CD8-positive, alpha-beta memory T cell (primary cell): ENCODE data around the gene GSE1. TPM values are rescaled to one million over a fixed set of nuclear protein-coding genes. Genes with fewer than 3 reads are reported as not detected.

Experiments
- CTCF ChIA-PET: fragments of 350-600 bp; sonication (Branson Sonifier 250); formaldehyde crosslinking; loops from one replicate; lab custom pipeline; 2021; ENCODE audit warnings: antibody characterized with exemption; lab: Charles Lee
- POLR2A ChIA-PET: fragments of 350-600 bp; sonication (Branson Sonifier 250); formaldehyde crosslinking; loops from one replicate; lab custom pipeline; 2021; ENCODE audit warnings: antibody characterized with exemption; lab: Charles Lee
- DNase-seq, 5 donors: peaks; one replicate each; pipeline versions ENCODE4 v3.0.0 to v3.0.0-alpha.2; 2020 to 2022; ENCODE audit warnings: mixed read lengths in 1 of 5
- H3K27ac ChIP-seq: one replicate; pipeline ENCODE4 v1.7.0; 2013; ENCODE audit warnings: low read depth, mild to moderate bottlenecking, low read length, moderate library complexity
- H3K27me3 ChIP-seq: 2 replicates; pipeline ENCODE4 v1.7.0; 2013; ENCODE audit warnings: low read length, mild to moderate bottlenecking; ENCODE audit not compliant: insufficient read depth, poor library complexity, severe bottlenecking
- H3K36me3 ChIP-seq: 2 replicates; pipeline ENCODE4 v1.7.0; 2013; ENCODE audit warnings: mild to moderate bottlenecking, low read length, moderate library complexity; ENCODE audit not compliant: insufficient read depth
- H3K4me1 ChIP-seq: 2 replicates; pipeline ENCODE4 v1.7.0; 2013; ENCODE audit warnings: mild to moderate bottlenecking, low read length, moderate library complexity; ENCODE audit not compliant: insufficient read depth
- H3K4me3 ChIP-seq: 2 replicates; pipeline ENCODE4 v1.7.0; 2013; ENCODE audit warnings: mild to moderate bottlenecking, low read length
- H3K9me3 ChIP-seq: 2 replicates; pipeline ENCODE4 v1.7.0; 2013; ENCODE audit warnings: mild to moderate bottlenecking, low read length
- H3K27ac Mint-ChIP-seq, 8 donors: one replicate each; pipeline ENCODE4 v1.8.0; 2020 to 2021; ENCODE audit warnings: mixed read lengths in 8 of 8, mild to moderate bottlenecking in 6 of 8, inconsistent platforms in 3 of 8, moderate library complexity in 3 of 8
- H3K27me3 Mint-ChIP-seq, 2 donors: one replicate each; pipeline ENCODE4 v1.8.0; 2020 to 2021; ENCODE audit warnings: mixed read lengths in 2 of 2, mild to moderate bottlenecking in 1 of 2, moderate library complexity in 1 of 2
- H3K36me3 Mint-ChIP-seq, 3 donors: one replicate each; pipeline ENCODE4 v1.8.0; 2020 to 2021; ENCODE audit warnings: mixed read lengths in 3 of 3, inconsistent platforms in 1 of 3, mild to moderate bottlenecking in 1 of 3
- H3K4me1 Mint-ChIP-seq, 3 donors: one replicate each; pipeline ENCODE4 v1.8.0; 2020 to 2021; ENCODE audit warnings: mixed read lengths in 3 of 3, inconsistent platforms in 1 of 3, mild to moderate bottlenecking in 1 of 3
- H3K4me3 Mint-ChIP-seq, 7 donors: one replicate each; pipeline ENCODE4 v1.8.0; 2020 to 2021; ENCODE audit warnings: mixed read lengths in 7 of 7, mild to moderate bottlenecking in 6 of 7, moderate library complexity in 4 of 7, inconsistent platforms in 2 of 7
- H3K9me3 Mint-ChIP-seq, 5 donors: one replicate each; pipeline ENCODE4 v1.8.0; 2020 to 2022; ENCODE audit warnings: mixed read lengths in 5 of 5, mild to moderate bottlenecking in 3 of 5, moderate library complexity in 2 of 5, inconsistent platforms in 1 of 5
- polyA plus RNA-seq: library from polyadenylated mRNA; unstranded; fragments of 300-500 nt; fragmentation: Illumina TruSeq; gene quantifications from one replicate; pipeline ENCODE4 v1.2.3, GENCODE V29; 2021
- total RNA-seq, 2 experiments: library from RNA; stranded (reverse); gene quantifications; one replicate each; pipeline ENCODE4 v1.2.3, GENCODE V29; 2021

GSE1 gene
- total and polyA plus RNA-seq, 3 experiments from 2014 or later = 5.5 to 28.5 (median 27.8) TPM

- no peak for DNase-seq
- Mint-ChIP-seq H3K9me3 (peaks cover 0 to 3% (median 3%) of the 10 kb centered on the region in 5 donors), H3K4me3 (no peak overlapping the region), H3K27me3 (peaks cover 0 to 5% of the 10 kb centered on the region in 2 donors), H3K36me3 (peaks cover 2 to 14% (median 4%) of the 10 kb centered on the region in 3 donors), H3K27ac (no peak overlapping the region), H3K4me1 (peaks cover 0 to under 1% (median 0%) of the 10 kb centered on the region in 3 donors)
- H3K27ac ChIP-seq = no peak overlapping the region
- no peaks in the 10 kb centered on the region for H3K9me3 ChIP-seq
- H3K4me1 ChIP-seq = no peaks in the 10 kb centered on the region
- ChIA-PET POLR2A (no interaction called here), CTCF (no interaction called here)
- H3K4me3 ChIP-seq = no peak overlapping the region
- H3K27me3 ChIP-seq = no peaks in the 10 kb centered on the region
- H3K36me3 ChIP-seq = no peaks in the 10 kb centered on the region
These were observed 96.9 kb downstream of the GSE1 start for GRCh38 chr16:85709766-85710585.

DNA sequence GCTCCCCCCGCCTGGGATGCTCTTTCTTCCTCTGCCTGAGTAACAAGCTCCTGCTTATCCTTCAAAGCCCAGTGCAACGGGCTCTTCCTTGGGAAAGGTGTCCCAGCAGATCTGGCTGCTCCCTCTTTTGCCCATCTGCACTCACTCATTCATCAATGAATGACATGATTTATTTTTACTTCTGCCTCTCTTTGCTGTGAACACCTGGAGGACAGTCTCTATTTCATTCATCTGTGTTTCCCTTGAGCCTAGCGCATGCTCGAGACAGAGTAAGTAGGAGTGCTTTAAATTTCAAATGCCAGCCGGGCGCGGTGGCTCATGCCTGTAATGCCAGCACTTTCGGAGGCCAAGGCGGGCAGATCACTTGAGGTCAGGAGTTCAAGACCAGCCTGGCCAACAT, 97.6 kb downstream of the GSE1 start:
- H3K4me1 ChIP-seq = peaks cover 3% of the 10 kb centered on the region

DNA sequence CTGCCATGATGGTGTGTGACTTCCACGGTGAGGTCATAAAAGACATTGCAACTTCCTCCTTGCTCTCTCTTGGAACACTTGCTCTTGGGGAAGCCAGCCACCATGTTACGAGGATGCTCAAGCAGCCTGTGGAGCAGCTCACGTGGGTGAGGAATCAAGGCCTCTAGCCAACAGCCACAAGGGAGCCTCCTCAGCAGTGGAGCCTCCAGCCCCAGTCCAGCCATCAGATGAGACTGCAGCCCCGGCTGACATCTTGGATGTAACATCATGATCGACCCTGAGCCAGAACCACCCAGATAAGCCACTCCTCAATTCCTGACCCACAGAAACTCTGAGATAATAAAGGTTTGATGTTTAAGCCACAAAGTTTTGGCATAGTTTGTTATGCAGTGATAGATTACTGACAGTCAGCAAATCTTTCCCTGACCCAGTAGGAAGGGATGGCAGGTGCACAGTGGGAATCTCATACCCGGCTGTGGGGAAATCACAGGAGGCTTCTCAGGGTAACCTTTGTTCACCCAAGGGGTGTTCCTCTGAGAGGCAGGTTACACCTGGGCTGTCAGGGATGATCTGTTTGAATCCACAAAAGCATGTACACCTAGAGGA, 99.0 kb downstream of the GSE1 start:
- H3K27me3 ChIP-seq = no peaks in the 10 kb centered on the region
- H3K27ac ChIP-seq = no peak overlapping the region
- H3K27me3 Mint-ChIP-seq = peaks cover 5% of the 10 kb centered on the region in 2 donors
- peaks cover 4 to 10% (median 4%) of the 10 kb centered on the region in 3 donors for H3K4me1 Mint-ChIP-seq
- CTCF ChIA-PET = no interaction called here
- no peak overlapping the region for H3K4me3 ChIP-seq
- H3K36me3 Mint-ChIP-seq = peaks cover 2 to 12% (median 4%) of the 10 kb centered on the region in 3 donors
- H3K9me3 ChIP-seq = no peaks in the 10 kb centered on the region
- peak overlapping the region in 1 of 8 donors; percentile 33 for H3K27ac Mint-ChIP-seq
- DNase-seq = no peak
- H3K9me3 Mint-ChIP-seq = peaks cover 0 to 3% (median 3%) of the 10 kb centered on the region in 5 donors
- POLR2A ChIA-PET = no interaction called here
- H3K4me3 Mint-ChIP-seq = no peak overlapping the region
- no peaks in the 10 kb centered on the region for H3K36me3 ChIP-seq
- H3K4me1 ChIP-seq = peaks cover 7% of the 10 kb centered on the region

More for the DNA sequence above, 97.6 kb downstream of the GSE1 start:
- H3K4me1 Mint-ChIP-seq = peaks cover 4 to 8% (median 4%) of the 10 kb centered on the region in 3 donors
- Histone ChIP-seq H3K27ac (no peak overlapping the region), H3K27me3 (no peaks in the 10 kb centered on the region), H3K4me3 (no peak overlapping the region), H3K9me3 (no peaks in the 10 kb centered on the region), H3K36me3 (no peaks in the 10 kb centered on the region)
- DNase-seq = no peak
- POLR2A ChIA-PET = no interaction called here
- peaks cover 2 to 14% (median 4%) of the 10 kb centered on the region in 3 donors for H3K36me3 Mint-ChIP-seq
- peaks cover 5 to 6% of the 10 kb centered on the region in 2 donors for H3K27me3 Mint-ChIP-seq
- CTCF ChIA-PET = no interaction called here
- peak overlapping the region in 1 of 8 donors; percentile 70 for H3K27ac Mint-ChIP-seq
- H3K9me3 Mint-ChIP-seq = peaks cover 0 to 3% (median 3%) of the 10 kb centered on the region in 5 donors
- no peak overlapping the region for H3K4me3 Mint-ChIP-seq

DNA sequence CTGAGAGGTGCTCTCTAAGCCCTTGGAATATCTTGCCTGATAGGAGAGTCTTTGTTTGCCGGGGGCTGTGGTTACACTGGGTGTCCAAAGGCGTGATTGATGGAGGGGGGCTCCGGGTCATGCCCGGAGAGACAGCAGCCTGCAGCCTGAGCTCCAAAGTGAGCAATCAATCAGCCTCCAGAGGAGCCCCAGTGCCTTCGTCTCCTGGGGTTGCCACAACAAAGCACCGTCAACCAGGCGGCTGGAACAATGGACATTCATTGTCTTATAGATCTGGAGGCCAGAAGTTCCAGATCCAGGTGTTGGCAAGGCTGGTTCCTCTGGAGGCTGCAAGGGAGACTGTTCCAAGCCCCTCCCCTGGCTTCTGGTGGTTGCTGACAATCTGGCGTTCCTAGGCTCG, 99.7 kb downstream of the GSE1 start:
- DNase-seq = no peak
- CTCF ChIA-PET = no interaction called here
- peaks cover 5 to 6% of the 10 kb centered on the region in 2 donors for H3K27me3 Mint-ChIP-seq
- H3K9me3 Mint-ChIP-seq = peaks cover 0 to 3% (median 3%) of the 10 kb centered on the region in 5 donors
- no peak overlapping the region for H3K27ac ChIP-seq
- peaks cover 7% of the 10 kb centered on the region for H3K4me1 ChIP-seq
- H3K36me3 ChIP-seq = no peaks in the 10 kb centered on the region
- POLR2A ChIA-PET = no interaction called here
- H3K9me3 ChIP-seq = no peaks in the 10 kb centered on the region
- peak overlapping the region in 1 of 8 donors; percentile 24 for H3K27ac Mint-ChIP-seq
- no peak overlapping the region for H3K4me3 ChIP-seq
- H3K36me3 Mint-ChIP-seq = peaks cover 2 to 12% (median 4%) of the 10 kb centered on the region in 3 donors
- peaks cover 4 to 12% (median 6%) of the 10 kb centered on the region in 3 donors for H3K4me1 Mint-ChIP-seq
- H3K27me3 ChIP-seq = no peaks in the 10 kb centered on the region
- no peak overlapping the region for H3K4me3 Mint-ChIP-seq

DNA sequence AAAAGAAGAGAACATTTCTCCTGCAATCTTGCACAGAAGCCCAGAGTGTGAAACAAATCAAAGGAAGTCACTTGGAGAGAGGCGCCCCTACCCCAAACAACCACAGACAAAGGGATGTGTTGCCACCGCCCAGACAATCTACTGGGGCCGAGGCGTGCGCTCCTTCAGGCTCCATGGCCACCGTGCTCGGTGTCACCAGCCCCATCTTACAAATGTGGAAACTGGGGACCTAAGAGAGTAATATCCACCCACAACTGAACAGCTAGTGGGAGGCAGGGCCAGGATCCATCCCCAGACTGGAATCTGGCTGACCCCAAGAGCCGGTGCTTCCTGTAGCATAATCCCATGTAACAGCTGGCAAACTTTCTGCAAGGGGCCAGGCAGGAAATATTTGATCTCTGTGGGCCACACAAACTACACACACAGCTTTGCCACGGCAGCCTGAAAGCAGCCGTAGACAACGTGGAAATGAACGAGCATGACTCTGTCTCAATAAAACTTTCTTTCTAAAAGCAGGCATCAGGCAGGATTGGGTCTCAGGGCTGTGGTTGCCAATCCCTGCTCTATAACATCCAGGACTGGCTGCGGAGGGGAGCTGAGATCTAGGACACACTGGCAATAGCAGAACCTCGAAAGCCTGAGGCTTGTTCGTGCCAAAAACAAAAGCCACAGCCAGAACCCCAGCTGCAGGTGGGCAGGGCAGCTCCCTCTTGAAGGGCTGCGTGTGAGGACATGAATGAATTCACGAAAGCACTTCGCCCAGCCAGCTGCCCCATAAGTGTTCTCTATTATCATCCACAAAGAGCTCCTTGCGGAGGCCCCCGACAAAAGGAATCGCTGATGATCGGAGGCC, 102.3 kb downstream of the GSE1 start:
- Mint-ChIP-seq H3K36me3 (peaks cover 2 to 12% (median 4%) of the 10 kb centered on the region in 3 donors), H3K9me3 (peaks cover 0 to 3% (median 3%) of the 10 kb centered on the region in 5 donors), H3K27me3 (peaks cover 5 to 9% of the 10 kb centered on the region in 2 donors), H3K4me1 (peaks cover 4 to 15% (median 10%) of the 10 kb centered on the region in 3 donors), H3K4me3 (peak overlapping the region in 1 of 7 donors; percentile 35), H3K27ac (peak overlapping the region in 2 of 8 donors; percentile 27 to 52)
- no peak for DNase-seq
- H3K4me3 ChIP-seq = no peak overlapping the region
- no peaks in the 10 kb centered on the region for H3K27me3 ChIP-seq
- H3K9me3 ChIP-seq = no peaks in the 10 kb centered on the region
- no peak overlapping the region for H3K27ac ChIP-seq
- no peaks in the 10 kb centered on the region for H3K36me3 ChIP-seq
- POLR2A ChIA-PET = no interaction called here
- H3K4me1 ChIP-seq = peaks cover 7% of the 10 kb centered on the region
- CTCF ChIA-PET = interaction anchor here (0.8 to 1.3 kb wide), 3 partner anchors 9 to 294 kb away, joined by 3 to 5 read pairs (median 4); no protein-coding TSS in a partner anchor

DNA sequence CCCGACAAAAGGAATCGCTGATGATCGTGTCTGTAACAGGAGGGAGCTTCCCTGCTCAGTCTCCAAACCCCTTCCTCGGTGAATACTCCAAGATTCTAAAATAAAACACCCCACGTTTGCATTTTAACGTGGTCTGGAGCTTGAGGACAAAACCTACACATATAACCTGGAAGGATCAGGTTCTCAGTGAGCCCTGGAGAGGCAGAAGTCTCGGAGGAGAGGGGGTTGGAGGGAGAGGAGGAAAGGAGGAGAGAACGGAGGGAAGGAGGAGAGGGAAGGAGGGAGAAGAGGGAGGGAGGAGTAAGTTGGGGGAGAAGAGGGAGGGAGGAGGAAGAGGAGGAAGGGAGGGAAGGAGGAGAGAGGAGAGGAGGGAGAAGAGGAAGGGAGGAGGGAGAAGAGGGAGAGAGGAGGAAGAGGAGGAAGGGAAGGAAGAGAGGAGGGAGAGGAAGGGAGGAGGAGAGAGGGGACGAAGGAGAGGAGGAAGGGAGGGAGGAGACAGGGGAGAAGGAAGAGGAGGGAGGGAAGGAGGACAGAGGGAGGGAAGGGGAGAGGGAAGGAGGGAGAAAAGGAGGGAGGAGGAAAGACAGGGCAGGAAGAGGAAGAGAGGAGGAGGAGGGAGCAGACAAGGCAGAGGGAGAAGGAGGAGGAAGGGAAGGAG, 103.0 kb downstream of the GSE1 start:
- DNase-seq = no peak
- Mint-ChIP-seq H3K4me1 (peaks cover 4 to 15% (median 10%) of the 10 kb centered on the region in 3 donors), H3K27me3 (peaks cover 5 to 9% of the 10 kb centered on the region in 2 donors), H3K27ac (peak overlapping the region in 1 of 8 donors; percentile 92), H3K36me3 (peaks cover 2 to 8% (median 4%) of the 10 kb centered on the region in 3 donors), H3K9me3 (peaks cover 0 to 3% (median 3%) of the 10 kb centered on the region in 5 donors), H3K4me3 (no peak overlapping the region)
- Histone ChIP-seq H3K27ac (no peak overlapping the region), H3K9me3 (no peaks in the 10 kb centered on the region), H3K36me3 (no peaks in the 10 kb centered on the region), H3K4me1 (peaks cover 7% of the 10 kb centered on the region), H3K4me3 (no peak overlapping the region), H3K27me3 (no peaks in the 10 kb centered on the region)
- POLR2A ChIA-PET = no interaction called here
- CTCF ChIA-PET = interaction anchor here (1.1 to 1.9 kb wide), 5 partner anchors 7 to 300 kb away, joined by 4 to 6 read pairs (median 5); no protein-coding TSS in a partner anchor

DNA sequence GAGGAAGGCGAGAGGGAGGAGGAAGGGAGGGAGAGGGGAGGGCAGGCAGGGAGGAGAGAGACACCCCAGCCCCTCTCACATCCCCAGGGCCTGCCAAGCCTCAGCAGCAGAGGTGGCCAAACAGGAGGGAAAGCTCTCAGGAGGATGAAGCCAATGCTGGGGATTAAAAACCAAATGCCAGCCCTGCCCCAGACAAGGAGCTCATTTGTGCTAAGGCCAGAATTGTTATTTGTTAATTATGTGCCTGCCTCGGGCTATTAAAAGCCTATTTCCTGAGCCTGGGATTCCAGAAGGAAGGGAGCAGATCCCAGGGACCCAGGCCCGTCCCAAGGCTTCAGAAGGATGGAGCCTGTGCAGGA, 103.5 kb downstream of the GSE1 start:
- Mint-ChIP-seq H3K4me1 (peaks cover 4 to 15% (median 10%) of the 10 kb centered on the region in 3 donors), H3K27me3 (peaks cover 5 to 9% of the 10 kb centered on the region in 2 donors), H3K4me3 (no peak overlapping the region), H3K9me3 (peaks cover 0 to 3% (median 3%) of the 10 kb centered on the region in 5 donors), H3K36me3 (peaks cover 2 to 8% (median 4%) of the 10 kb centered on the region in 3 donors), H3K27ac (no peak overlapping the region)
- ChIA-PET POLR2A (no interaction called here), CTCF (interaction anchor here (1.0 to 1.9 kb wide), 8 partner anchors 8 to 301 kb away, joined by 3 to 6 read pairs (median 4); no protein-coding TSS in a partner anchor)
- Histone ChIP-seq H3K4me1 (peaks cover 7% of the 10 kb centered on the region), H3K36me3 (no peaks in the 10 kb centered on the region), H3K27me3 (no peaks in the 10 kb centered on the region), H3K27ac (no peak overlapping the region), H3K9me3 (no peaks in the 10 kb centered on the region), H3K4me3 (no peak overlapping the region)
- no peak for DNase-seq
